ENCODE data around the gene TMEM156.

GRCh38 chr4:39004758-39005157 lies 27.5 kb downstream of the TMEM156 start:
- TF ChIP-seq POLR2AphosphoS5 (IDR thresholded peaks at IDR 0.05) (no peak), CTCF (IDR thresholded peaks at IDR 0.05 in 8 of 11, conservative IDR thresholded peaks at IDR 0.05 in 3 of 11) (no peak)

All from spleen (tissue), 7 donors.